Liver (tissue), 9 donors: ENCODE measurements around the gene CD300LB. TPM values are rescaled to one million over a fixed set of nuclear protein-coding genes. Genes with fewer than 3 reads are reported as not detected.
A peak's percentile ranks its signal among the peaks of the same experiment; 100 is the strongest.

Experiments used
- DNase-seq: peaks from one replicate; pipeline ENCODE4 v3.0.0-alpha.2; 2017; ENCODE audit warnings: low spot score
- H3K27ac ChIP-seq, 2 donors: one replicate each; pipeline ENCODE4 v1.7.0; 2013; ENCODE audit warnings: inconsistent platforms in 2 of 2, low read length in 2 of 2, control low read depth in 1 of 2, low read depth in 1 of 2, mild to moderate bottlenecking in 1 of 2
- H3K27me3 ChIP-seq, 4 donors: one replicate each; pipeline versions ENCODE4 v1.6.1 to v1.7.0; 2013; ENCODE audit warnings: low read length in 3 of 4, inconsistent platforms in 1 of 4, mild to moderate bottlenecking in 1 of 4, moderate library complexity in 1 of 4; ENCODE audit not compliant: control insufficient read depth in 4 of 4, insufficient read depth in 4 of 4
- H3K36me3 ChIP-seq, 4 donors: one replicate each; pipeline versions ENCODE4 v1.6.1 to v1.7.0; 2013; ENCODE audit warnings: low read length in 3 of 4, mild to moderate bottlenecking in 3 of 4, low read depth in 1 of 4, moderate library complexity in 1 of 4; ENCODE audit not compliant: control insufficient read depth in 4 of 4, insufficient read depth in 3 of 4
- H3K4me1 ChIP-seq, 4 donors: one replicate each; pipeline versions ENCODE4 v1.6.1 to v1.7.0; 2013; ENCODE audit warnings: low read length in 3 of 4, mild to moderate bottlenecking in 3 of 4, moderate library complexity in 1 of 4; ENCODE audit not compliant: control insufficient read depth in 4 of 4, insufficient read depth in 4 of 4
- H3K4me3 ChIP-seq, 3 donors: one replicate each; pipeline versions ENCODE4 v1.6.1 to v1.7.0; 2013; ENCODE audit warnings: low read length in 3 of 3, control low read depth in 1 of 3, low read depth in 1 of 3, mild to moderate bottlenecking in 1 of 3
- H3K9ac ChIP-seq, 2 donors: one replicate each; pipeline ENCODE4 v1.7.0; 2013; ENCODE audit warnings: low read length in 2 of 2, mild to moderate bottlenecking in 2 of 2, moderate library complexity in 2 of 2, control low read depth in 1 of 2, low read depth in 1 of 2
- H3K9me3 ChIP-seq, 4 donors: one replicate each; pipeline versions ENCODE4 v1.6.1 to v1.7.0; 2013; ENCODE audit warnings: low read length in 3 of 4; ENCODE audit not compliant: control insufficient read depth in 4 of 4
- ATF3 ChIP-seq: IDR thresholded peaks from 2 replicates; pipeline ENCODE4 v1.6.1; 2016; ENCODE audit warnings: antibody characterized with exemption
- EGR1 ChIP-seq, 2 donors: IDR thresholded peaks; 2 replicates each; pipeline ENCODE4 v1.6.1; 2016 to 2018; ENCODE audit warnings: antibody characterized with exemption in 2 of 2, low read depth in 2 of 2
- FOXA1 ChIP-seq: IDR thresholded peaks from 2 replicates; pipeline ENCODE4 v1.6.1; 2016; ENCODE audit warnings: antibody characterized with exemption
- FOXA2 ChIP-seq: IDR thresholded peaks from 2 replicates; pipeline ENCODE4 v1.6.1; 2016; ENCODE audit warnings: antibody characterized with exemption
- GABPA ChIP-seq, 2 donors: IDR thresholded peaks in 1 of 2; conservative IDR thresholded peaks in 1 of 2; 2 replicates each; pipeline ENCODE4 v1.6.1; 2016; ENCODE audit warnings: antibody characterized with exemption in 2 of 2, mild to moderate bottlenecking in 1 of 2, moderate library complexity in 1 of 2
- HNF4A ChIP-seq, 2 donors: conservative IDR thresholded peaks; 2 replicates each; pipeline ENCODE4 v1.6.1; 2016; ENCODE audit warnings: antibody characterized with exemption in 2 of 2, mild to moderate bottlenecking in 2 of 2
- HNF4G ChIP-seq: IDR thresholded peaks from 2 replicates; pipeline ENCODE4 v1.6.1; 2016; ENCODE audit warnings: antibody characterized with exemption
- MAX ChIP-seq: IDR thresholded peaks from 2 replicates; pipeline ENCODE4 v1.6.1; 2016; ENCODE audit warnings: antibody characterized with exemption
- NR2F2 ChIP-seq: IDR thresholded peaks from 2 replicates; pipeline ENCODE4 v1.6.1; 2016; ENCODE audit warnings: antibody characterized with exemption
- RAD21 ChIP-seq, 2 donors: IDR thresholded peaks; 2 replicates each; pipeline ENCODE4 v1.6.1; 2016; ENCODE audit warnings: antibody characterized with exemption in 2 of 2, mild to moderate bottlenecking in 2 of 2
- RXRA ChIP-seq, 2 donors: IDR thresholded peaks; 2 replicates each; pipeline ENCODE4 v1.6.1; 2017 to 2018; ENCODE audit warnings: antibody characterized with exemption in 2 of 2, mild to moderate bottlenecking in 1 of 2
- SP1 ChIP-seq: IDR thresholded peaks from 2 replicates; pipeline ENCODE4 v1.6.1; 2018; ENCODE audit warnings: antibody characterized with exemption, mild to moderate bottlenecking
- TAF1 ChIP-seq: conservative IDR thresholded peaks from 2 replicates; pipeline ENCODE4 v1.6.1; 2016; ENCODE audit warnings: antibody characterized with exemption, mild to moderate bottlenecking
- YY1 ChIP-seq: IDR thresholded peaks from 2 replicates; pipeline ENCODE4 v1.6.1; 2016; ENCODE audit warnings: antibody characterized with exemption, mild to moderate bottlenecking
- WGBS: extraction: QIAGEN DNeasy Blood & Tissue Kit; methylation state at CpG from one replicate; pipeline ENCODE4 v1.1.7; 2013; 5-methylcytosine and 5-hydroxymethylcytosine counted together
- polyA plus RNA-seq, 2 donors: library from polyadenylated mRNA; stranded (reverse) in 1 of 2; unstranded in 1 of 2; fragments of 200-250 nt in 1 of 2; fragments of >200 nt in 1 of 2; fragmentation: Nextera tagmentation in 1 of 2; extraction: Ambion mirVana in 1 of 2; gene quantifications; one replicate each; pipeline versions ENCODE4 v1.2.1 to v1.2.3, GENCODE V29; 2013 to 2015
- total RNA-seq, 2 donors: library from RNA; depleted of rRNA; stranded (reverse); fragments of >200 nt; gene quantifications; one replicate each; pipeline ENCODE4 v1.2.3, GENCODE V29; 2014
- TF ChIP-seq, protein P1 (sequence below): IDR thresholded peaks from 2 replicates; pipeline ENCODE4 v1.6.1; 2016; ENCODE audit warnings: antibody characterized with exemption, mild to moderate bottlenecking
- TF ChIP-seq, protein P2 (sequence below): fragments of 150-350 bp; IDR thresholded peaks from 2 replicates; pipeline ENCODE4 v1.5.1; 2017; ENCODE audit warnings: improper control_type of control experiment, low read depth, low read length; ENCODE audit not compliant: missing input control
- donor health status: healthy.
- donor health status: healthy.
- donor health status: healthy.
- donor health status: healthy.
- donor health status: healthy.

CD300LB gene
- total and polyA plus RNA-seq, 4 donors = 0.08 to 0.33 (median 0.09) TPM; not detected in 1

- Histone ChIP-seq H3K9ac (no peak overlapping the region), H3K36me3 (no peaks in the 10 kb centered on the region), H3K4me1 (peaks cover 0 to 7% (median 3%) of the 10 kb centered on the region in 4 donors), H3K27ac (no peak overlapping the region), H3K4me3 (no peak overlapping the region), H3K27me3 (no peaks in the 10 kb centered on the region), H3K9me3 (no peaks in the 10 kb centered on the region)
- no peak for TF ChIP-seq HNF4G
- TF ChIP-seq SP1 = no peak
- no peak for TF ChIP-seq MAX
- TF ChIP-seq, protein P1, sequence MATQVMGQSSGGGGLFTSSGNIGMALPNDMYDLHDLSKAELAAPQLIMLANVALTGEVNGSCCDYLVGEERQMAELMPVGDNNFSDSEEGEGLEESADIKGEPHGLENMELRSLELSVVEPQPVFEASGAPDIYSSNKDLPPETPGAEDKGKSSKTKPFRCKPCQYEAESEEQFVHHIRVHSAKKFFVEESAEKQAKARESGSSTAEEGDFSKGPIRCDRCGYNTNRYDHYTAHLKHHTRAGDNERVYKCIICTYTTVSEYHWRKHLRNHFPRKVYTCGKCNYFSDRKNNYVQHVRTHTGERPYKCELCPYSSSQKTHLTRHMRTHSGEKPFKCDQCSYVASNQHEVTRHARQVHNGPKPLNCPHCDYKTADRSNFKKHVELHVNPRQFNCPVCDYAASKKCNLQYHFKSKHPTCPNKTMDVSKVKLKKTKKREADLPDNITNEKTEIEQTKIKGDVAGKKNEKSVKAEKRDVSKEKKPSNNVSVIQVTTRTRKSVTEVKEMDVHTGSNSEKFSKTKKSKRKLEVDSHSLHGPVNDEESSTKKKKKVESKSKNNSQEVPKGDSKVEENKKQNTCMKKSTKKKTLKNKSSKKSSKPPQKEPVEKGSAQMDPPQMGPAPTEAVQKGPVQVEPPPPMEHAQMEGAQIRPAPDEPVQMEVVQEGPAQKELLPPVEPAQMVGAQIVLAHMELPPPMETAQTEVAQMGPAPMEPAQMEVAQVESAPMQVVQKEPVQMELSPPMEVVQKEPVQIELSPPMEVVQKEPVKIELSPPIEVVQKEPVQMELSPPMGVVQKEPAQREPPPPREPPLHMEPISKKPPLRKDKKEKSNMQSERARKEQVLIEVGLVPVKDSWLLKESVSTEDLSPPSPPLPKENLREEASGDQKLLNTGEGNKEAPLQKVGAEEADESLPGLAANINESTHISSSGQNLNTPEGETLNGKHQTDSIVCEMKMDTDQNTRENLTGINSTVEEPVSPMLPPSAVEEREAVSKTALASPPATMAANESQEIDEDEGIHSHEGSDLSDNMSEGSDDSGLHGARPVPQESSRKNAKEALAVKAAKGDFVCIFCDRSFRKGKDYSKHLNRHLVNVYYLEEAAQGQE = no peak
- no peak for TF ChIP-seq FOXA2
- TF ChIP-seq NR2F2 = no peak
- TF ChIP-seq FOXA1 = no peak
- TF ChIP-seq GABPA (IDR thresholded peaks at IDR 0.05 in 1 of 2, conservative IDR thresholded peaks at IDR 0.05 in 1 of 2) = no peak
- no peak for TF ChIP-seq HNF4A (conservative IDR thresholded peaks at IDR 0.05)
- TF ChIP-seq ATF3 = no peak
- TF ChIP-seq RXRA (IDR thresholded peaks at IDR 0.05) = no peak
- TF ChIP-seq TAF1 = no peak
- TF ChIP-seq, protein P2, sequence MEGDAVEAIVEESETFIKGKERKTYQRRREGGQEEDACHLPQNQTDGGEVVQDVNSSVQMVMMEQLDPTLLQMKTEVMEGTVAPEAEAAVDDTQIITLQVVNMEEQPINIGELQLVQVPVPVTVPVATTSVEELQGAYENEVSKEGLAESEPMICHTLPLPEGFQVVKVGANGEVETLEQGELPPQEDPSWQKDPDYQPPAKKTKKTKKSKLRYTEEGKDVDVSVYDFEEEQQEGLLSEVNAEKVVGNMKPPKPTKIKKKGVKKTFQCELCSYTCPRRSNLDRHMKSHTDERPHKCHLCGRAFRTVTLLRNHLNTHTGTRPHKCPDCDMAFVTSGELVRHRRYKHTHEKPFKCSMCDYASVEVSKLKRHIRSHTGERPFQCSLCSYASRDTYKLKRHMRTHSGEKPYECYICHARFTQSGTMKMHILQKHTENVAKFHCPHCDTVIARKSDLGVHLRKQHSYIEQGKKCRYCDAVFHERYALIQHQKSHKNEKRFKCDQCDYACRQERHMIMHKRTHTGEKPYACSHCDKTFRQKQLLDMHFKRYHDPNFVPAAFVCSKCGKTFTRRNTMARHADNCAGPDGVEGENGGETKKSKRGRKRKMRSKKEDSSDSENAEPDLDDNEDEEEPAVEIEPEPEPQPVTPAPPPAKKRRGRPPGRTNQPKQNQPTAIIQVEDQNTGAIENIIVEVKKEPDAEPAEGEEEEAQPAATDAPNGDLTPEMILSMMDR = no peak
- no peak for TF ChIP-seq YY1
- WGBS = 73% methylated on average over 5 of the region's 5 CpGs
- DNase-seq = no peak
Measured at GRCh38 chr17:74497471-74497870, 33.8 kb downstream of the CD300LB start.

- no peaks in the 10 kb centered on the region for H3K36me3 ChIP-seq
- H3K4me1 ChIP-seq = peaks cover 0 to 7% (median 3%) of the 10 kb centered on the region in 4 donors
- peak; percentile 72 for DNase-seq
- TF ChIP-seq GABPA (IDR thresholded peaks at IDR 0.05 in 1 of 2, conservative IDR thresholded peaks at IDR 0.05 in 1 of 2) = no peak
- TF ChIP-seq EGR1 (IDR thresholded peaks at IDR 0.05; ENCODE audit: low read depth in 2 of 2) = no peak
- TF ChIP-seq RXRA (IDR thresholded peaks at IDR 0.05) = no peak
- TF ChIP-seq YY1 = no peak
- peak; percentile 94 to 95 for TF ChIP-seq RAD21 (IDR thresholded peaks at IDR 0.05)
- TF ChIP-seq HNF4A (conservative IDR thresholded peaks at IDR 0.05) = no peak
- TF ChIP-seq NR2F2 = no peak
- TF ChIP-seq HNF4G = no peak
- TF ChIP-seq, protein P2 = peak; percentile 98
- no peak for TF ChIP-seq FOXA1
- TF ChIP-seq SP1 = no peak
- H3K27me3 ChIP-seq = no peaks in the 10 kb centered on the region
- no peak overlapping the region for H3K27ac ChIP-seq
- no peak overlapping the region for H3K9ac ChIP-seq
- 38% methylated on average over 11 of the region's 11 CpGs for WGBS
- H3K4me3 ChIP-seq = no peak overlapping the region
- H3K9me3 ChIP-seq = no peaks in the 10 kb centered on the region
Measured at GRCh38 chr17:74493331-74493833, 37.9 kb downstream of the CD300LB start.
